ENCODE results near the gene IPO4. TPM values are rescaled to one million over a fixed set of nuclear protein-coding genes. Genes with fewer than 3 reads are reported as not detected.

IPO4 gene
- total and polyA plus RNA-seq, 2 of the 13 experiments (the other 11 are each of a cell fraction or from before 2014, with no cell fraction given), result 39.0 to 179 TPM

- TF ChIP-seq ZNF850 (CRISPR knock-in tag; conservative IDR thresholded peaks at IDR 0.05), result no peak
- peak; percentile 95 for TF ChIP-seq ZNF773 (CRISPR knock-in tag; IDR thresholded peaks at IDR 0.05; ENCODE audit: borderline replicate concordance)
- no peak for TF ChIP-seq PRDM4 (CRISPR knock-in tag; IDR thresholded peaks at IDR 0.05; ENCODE audit: borderline replicate concordance)
- TF ChIP-seq CSRNP1 (CRISPR knock-in tag; IDR thresholded peaks at IDR 0.05), result peak; percentile 97
- TF ChIP-seq SMYD3 (CRISPR knock-in tag; IDR thresholded peaks at IDR 0.05), result peak; percentile 98; the same call in 1 of the 2 replicates
- peak; percentile 41; the same call in 1 of the 2 replicates for TF ChIP-seq MEIS2 (CRISPR knock-in tag; IDR thresholded peaks at IDR 0.05)
- peak; percentile 95 for TF ChIP-seq DNMT1 (CRISPR knock-in tag; IDR thresholded peaks at IDR 0.05)
- no peak for TF ChIP-seq AFF4 (CRISPR knock-in tag; IDR thresholded peaks at IDR 0.05)
- TF ChIP-seq ZNF138 (CRISPR knock-in tag; IDR thresholded peaks at IDR 0.05; ENCODE audit: low read depth), result peak; percentile 97
- TF ChIP-seq HOXA9 (CRISPR knock-in tag; IDR thresholded peaks at IDR 0.05; ENCODE audit: borderline replicate concordance), result no peak
- TF ChIP-seq BRCA1 (CRISPR knock-in tag; IDR thresholded peaks at IDR 0.05), result no peak; the same call in none of the 2 replicates
- TF ChIP-seq ZNF256 (CRISPR knock-in tag; conservative IDR thresholded peaks at IDR 0.05), result peak; percentile 94
- TF ChIP-seq DBP (CRISPR knock-in tag; IDR thresholded peaks at IDR 0.05; ENCODE audit: not compliant biosample characterization), result peak; percentile 86
- TF ChIP-seq ZNF597 (CRISPR knock-in tag; IDR thresholded peaks at IDR 0.05), result 0 out of 2 replicates have a peak, but pooled peaks have one; percentile 15
- TF ChIP-seq MBD4 (IDR thresholded peaks at IDR 0.05; ENCODE audit: borderline replicate concordance, low read length), result no peak
- TF ChIP-seq ZNF331 (CRISPR knock-in tag; IDR thresholded peaks at IDR 0.05), result peak; percentile 89
- peak; percentile 99 for TF ChIP-seq NFYC (CRISPR knock-in tag; IDR thresholded peaks at IDR 0.05)
- TF ChIP-seq ZNF83 (CRISPR knock-in tag; IDR thresholded peaks at IDR 0.05; ENCODE audit: borderline replicate concordance), result peak; percentile 95
- TF ChIP-seq ZNF550 (CRISPR knock-in tag; IDR thresholded peaks at IDR 0.05; ENCODE audit: borderline replicate concordance), result peak; percentile 99
Measured at GRCh38 chr14:24141097-24141880, 47.3 kb downstream of the IPO4 start, which contains the start of gene EMC9 (continued).

Data from HepG2 (cell line).